ENCODE results near the gene EXOC3L4.

The EXOC3L4 gene

GRCh38 chr14:103156651-103157378 is 62.3 kb downstream of the EXOC3L4 start:
- no peak for TF ChIP-seq MAX (IDR thresholded peaks at IDR 0.05; ENCODE audit: low read depth, low read length)
- no peak for TF ChIP-seq MYC (IDR thresholded peaks at IDR 0.05; ENCODE audit: low read depth, low read length)
- no peak for TF ChIP-seq POLR2A (IDR thresholded peaks at IDR 0.05; ENCODE audit: extremely low read depth, insufficient read length)
- TF ChIP-seq CTCF (IDR thresholded peaks at IDR 0.05; ENCODE audit: low read depth, low read length): no peak
- no peak for DNase-seq (ENCODE audit: low read depth)
- no peak overlapping the region for H3K4me3 ChIP-seq (ENCODE audit: low read depth, low read length)

- no peak overlapping the region for H3K4me3 ChIP-seq (ENCODE audit: low read depth, low read length)
- DNase-seq (ENCODE audit: low read depth): no peak
- TF ChIP-seq POLR2A (IDR thresholded peaks at IDR 0.05; ENCODE audit: extremely low read depth, insufficient read length) (no peak), MYC (IDR thresholded peaks at IDR 0.05; ENCODE audit: low read depth, low read length) (no peak), CTCF (IDR thresholded peaks at IDR 0.05; ENCODE audit: low read depth, low read length) (no peak), MAX (IDR thresholded peaks at IDR 0.05; ENCODE audit: low read depth, low read length) (no peak)
These were observed 63.4 kb downstream of the EXOC3L4 start for GRCh38 chr14:103157969-103158368.

GRCh38 chr14:103158688-103159087 is 64.2 kb downstream of the EXOC3L4 start:
- no peak for DNase-seq (ENCODE audit: low read depth)
- TF ChIP-seq POLR2A (IDR thresholded peaks at IDR 0.05; ENCODE audit: extremely low read depth, insufficient read length): no peak
- TF ChIP-seq MAX (IDR thresholded peaks at IDR 0.05; ENCODE audit: low read depth, low read length): no peak
- TF ChIP-seq CTCF (IDR thresholded peaks at IDR 0.05; ENCODE audit: low read depth, low read length): no peak
- TF ChIP-seq MYC (IDR thresholded peaks at IDR 0.05; ENCODE audit: low read depth, low read length): no peak
- no peak overlapping the region for H3K4me3 ChIP-seq (ENCODE audit: low read depth, low read length)
